ENCODE measurements around the gene ISOC2.

GRCh38 chr19:55468054-55468393, 6.6 kb upstream of the ISOC2 start:
- no peak for TF ChIP-seq CBX5 (IDR thresholded peaks at IDR 0.05; ENCODE audit: borderline replicate concordance, low read depth)
- no peak for TF ChIP-seq MED1 (CRISPR knock-in tag; IDR thresholded peaks at IDR 0.05; ENCODE audit: borderline replicate concordance)
- TF ChIP-seq SIN3A (IDR thresholded peaks at IDR 0.05; ENCODE audit: borderline replicate concordance in 2 of 2, control insufficient read depth in 1 of 2, low read depth in 2 of 2, low read length in 2 of 2): no peak
- no peak for TF ChIP-seq ZNF77 (CRISPR knock-in tag; IDR thresholded peaks at IDR 0.05)
- TF ChIP-seq ZNF274 (IDR thresholded peaks at IDR 0.05; ENCODE audit: borderline replicate concordance, low read depth, low read length): no peak
- no peak for TF ChIP-seq ZNF740 (CRISPR knock-in tag; IDR thresholded peaks at IDR 0.05)
- TF ChIP-seq ZNF740 (tag; IDR thresholded peaks at IDR 0.05): no peak
- TF ChIP-seq FOS (IDR thresholded peaks at IDR 0.05; ENCODE audit: extremely low read depth, insufficient read length): no peak
- peak in 1 of 3 experiments; percentile 34; a peak in 1 of 6 replicates for TF ChIP-seq CTCF (IDR thresholded peaks at IDR 0.05 in 2 of 3, conservative IDR thresholded peaks at IDR 0.05 in 1 of 3; ENCODE audit: insufficient read depth in 2 of 3, low read depth in 1 of 3, low read length in 3 of 3)
- no peak for TF ChIP-seq FOXJ3 (CRISPR knock-in tag; IDR thresholded peaks at IDR 0.05)
- no peak for TF ChIP-seq TAF1 (IDR thresholded peaks at IDR 0.05; ENCODE audit: control insufficient read depth, extremely low read depth, insufficient read depth, low read length, severe bottlenecking)
